GM19328 (cell line): Measurements from ENCODE around the gene GPC5.

ENCODE experiments used
- ATAC-seq: cut with Tn5 transposase; IDR thresholded peaks from one replicate; pipeline ENCODE4 v1.9.1; 2021; ENCODE audit warnings: mild to moderate bottlenecking, moderate library complexity; ENCODE audit not compliant: unreplicated experiment

The GPC5 gene

GRCh38 chr13:91704398-91704797 is 306.0 kb downstream of the GPC5 start:
- no peak for ATAC-seq

GRCh38 chr13:91708558-91708957 is 310.1 kb downstream of the GPC5 start:
- ATAC-seq = no peak

GRCh38 chr13:91709180-91709579 is 310.8 kb downstream of the GPC5 start:
- no peak for ATAC-seq

GRCh38 chr13:91710733-91711132 is 312.3 kb downstream of the GPC5 start:
- ATAC-seq = no peak

GRCh38 chr13:91714855-91715254 is 316.4 kb downstream of the GPC5 start:
- no peak for ATAC-seq

GRCh38 chr13:91716436-91717065 is 318.1 kb downstream of the GPC5 start:
- no peak for ATAC-seq

- no peak for ATAC-seq
Measured at GRCh38 chr13:91719033-91719432, 320.6 kb downstream of the GPC5 start.

GRCh38 chr13:91721413-91721812 is 323.0 kb downstream of the GPC5 start:
- no peak for ATAC-seq

- no peak for ATAC-seq
Measured at GRCh38 chr13:91722267-91722884, 324.0 kb downstream of the GPC5 start.

- ATAC-seq = no peak
Measured at GRCh38 chr13:91724591-91724990, 326.2 kb downstream of the GPC5 start.

GRCh38 chr13:91725646-91726045 is 327.2 kb downstream of the GPC5 start:
- no peak for ATAC-seq

GRCh38 chr13:91726671-91727070 is 328.2 kb downstream of the GPC5 start:
- ATAC-seq = no peak

GRCh38 chr13:91729859-91730258 is 331.4 kb downstream of the GPC5 start:
- no peak for ATAC-seq

- ATAC-seq = no peak
Measured at GRCh38 chr13:91739751-91740150, 341.3 kb downstream of the GPC5 start.

GRCh38 chr13:91740756-91741155 is 342.3 kb downstream of the GPC5 start:
- no peak for ATAC-seq

- ATAC-seq = no peak
Measured at GRCh38 chr13:91741925-91742324, 343.5 kb downstream of the GPC5 start.

- no peak for ATAC-seq
Measured at GRCh38 chr13:91744284-91744683, 345.9 kb downstream of the GPC5 start.

GRCh38 chr13:91745967-91746366 is 347.5 kb downstream of the GPC5 start:
- no peak for ATAC-seq

GRCh38 chr13:91747186-91747585 is 348.8 kb downstream of the GPC5 start:
- ATAC-seq = no peak

- no peak for ATAC-seq
Measured at GRCh38 chr13:91748416-91749089, 350.1 kb downstream of the GPC5 start.

- no peak for ATAC-seq
Measured at GRCh38 chr13:91758724-91759123, 360.3 kb downstream of the GPC5 start.

- ATAC-seq = no peak
Measured at GRCh38 chr13:91762957-91763356, 364.5 kb downstream of the GPC5 start.
